ENCODE data around the gene CYB561D1.
A peak's percentile ranks its signal among the peaks of the same experiment; 100 is the strongest.

Gene CYB561D1

GRCh38 chr1:109466452-109467300, 27.2 kb upstream of the CYB561D1 start, which contains the start of gene SYPL2 (continued):
- TF ChIP-seq, protein P1, sequence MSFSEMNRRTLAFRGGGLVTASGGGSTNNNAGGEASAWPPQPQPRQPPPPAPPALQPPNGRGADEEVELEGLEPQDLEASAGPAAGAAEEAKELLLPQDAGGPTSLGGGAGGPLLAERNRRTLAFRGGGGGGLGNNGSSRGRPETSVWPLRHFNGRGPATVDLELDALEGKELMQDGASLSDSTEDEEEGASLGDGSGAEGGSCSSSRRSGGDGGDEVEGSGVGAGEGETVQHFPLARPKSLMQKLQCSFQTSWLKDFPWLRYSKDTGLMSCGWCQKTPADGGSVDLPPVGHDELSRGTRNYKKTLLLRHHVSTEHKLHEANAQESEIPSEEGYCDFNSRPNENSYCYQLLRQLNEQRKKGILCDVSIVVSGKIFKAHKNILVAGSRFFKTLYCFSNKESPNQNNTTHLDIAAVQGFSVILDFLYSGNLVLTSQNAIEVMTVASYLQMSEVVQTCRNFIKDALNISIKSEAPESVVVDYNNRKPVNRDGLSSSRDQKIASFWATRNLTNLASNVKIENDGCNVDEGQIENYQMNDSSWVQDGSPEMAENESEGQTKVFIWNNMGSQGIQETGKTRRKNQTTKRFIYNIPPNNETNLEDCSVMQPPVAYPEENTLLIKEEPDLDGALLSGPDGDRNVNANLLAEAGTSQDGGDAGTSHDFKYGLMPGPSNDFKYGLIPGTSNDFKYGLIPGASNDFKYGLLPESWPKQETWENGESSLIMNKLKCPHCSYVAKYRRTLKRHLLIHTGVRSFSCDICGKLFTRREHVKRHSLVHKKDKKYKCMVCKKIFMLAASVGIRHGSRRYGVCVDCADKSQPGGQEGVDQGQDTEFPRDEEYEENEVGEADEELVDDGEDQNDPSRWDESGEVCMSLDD (tag by site-specific recombination; IDR thresholded peaks at IDR 0.05): 0 out of 2 replicates have a peak, but pooled peaks have one; percentile 5
- TF ChIP-seq ZNF433 (tag by site-specific recombination; IDR thresholded peaks at IDR 0.05; ENCODE audit: low read depth) (no peak), ZNF366 (tag by site-specific recombination; conservative IDR thresholded peaks at IDR 0.05) (peak; percentile 87), ZBTB6 (tag by site-specific recombination; IDR thresholded peaks at IDR 0.05) (0 out of 2 replicates have a peak, but pooled peaks have one; percentile 19), ZFHX2 (tag by site-specific recombination; conservative IDR thresholded peaks at IDR 0.05) (peak; percentile 70), ZFP69B (tag by site-specific recombination; IDR thresholded peaks at IDR 0.05) (0 out of 2 replicates have a peak, but pooled peaks have one; percentile 11), ZNF777 (tag by site-specific recombination; IDR thresholded peaks at IDR 0.05; ENCODE audit: borderline replicate concordance) (peak; percentile 33; the same call in 1 of the 2 replicates), ZBTB17 (tag by site-specific recombination; IDR thresholded peaks at IDR 0.05) (0 out of 2 replicates have a peak, but pooled peaks have one; percentile 25), ZIC2 (tag by site-specific recombination; IDR thresholded peaks at IDR 0.05) (peak; percentile 90), ZEB2 (tag by site-specific recombination; IDR thresholded peaks at IDR 0.05) (0 out of 2 replicates have a peak, but pooled peaks have one; percentile 61), REPIN1 (tag by site-specific recombination; IDR thresholded peaks at IDR 0.05; ENCODE audit: low read depth) (no peak), GFI1B (tag by site-specific recombination; IDR thresholded peaks at IDR 0.05) (no peak), ZBTB26 (tag by site-specific recombination; optimal IDR thresholded peaks at IDR 0.05) (peak; percentile 73), SP2 (tag by site-specific recombination; IDR thresholded peaks at IDR 0.05) (peak; percentile 61), ZBTB1 (tag by site-specific recombination; IDR thresholded peaks at IDR 0.05) (no peak), FEZF1 (tag by site-specific recombination; IDR thresholded peaks at IDR 0.05) (no peak), OVOL3 (tag by site-specific recombination; IDR thresholded peaks at IDR 0.05) (no peak), ZXDB (tag by site-specific recombination; IDR thresholded peaks at IDR 0.05) (peak; percentile 50; the same call in 1 of the 2 replicates), SETDB1 (IDR thresholded peaks at IDR 0.05; ENCODE audit: insufficient read length, low read length) (no peak), ZNF621 (tag by site-specific recombination; IDR thresholded peaks at IDR 0.05) (no peak), ZNF585B (tag by site-specific recombination; IDR thresholded peaks at IDR 0.05) (no peak), ZNF76 (tag by site-specific recombination; IDR thresholded peaks at IDR 0.05; ENCODE audit: borderline replicate concordance, low read depth) (peak; percentile 42; the same call in 1 of the 2 replicates), SP7 (tag by site-specific recombination; IDR thresholded peaks at IDR 0.05) (peak; percentile 16; the same call in 1 of the 2 replicates), ZNF335 (tag by site-specific recombination; conservative IDR thresholded peaks at IDR 0.05) (peak; percentile 73), KLF10 (tag by site-specific recombination; IDR thresholded peaks at IDR 0.05) (peak; percentile 56; the same call in 1 of the 2 replicates), ZNF398 (tag by site-specific recombination; IDR thresholded peaks at IDR 0.05) (peak; percentile 92), ZNF394 (tag by site-specific recombination; IDR thresholded peaks at IDR 0.05; ENCODE audit: borderline replicate concordance) (no peak)
- TF ChIP-seq, protein P2, sequence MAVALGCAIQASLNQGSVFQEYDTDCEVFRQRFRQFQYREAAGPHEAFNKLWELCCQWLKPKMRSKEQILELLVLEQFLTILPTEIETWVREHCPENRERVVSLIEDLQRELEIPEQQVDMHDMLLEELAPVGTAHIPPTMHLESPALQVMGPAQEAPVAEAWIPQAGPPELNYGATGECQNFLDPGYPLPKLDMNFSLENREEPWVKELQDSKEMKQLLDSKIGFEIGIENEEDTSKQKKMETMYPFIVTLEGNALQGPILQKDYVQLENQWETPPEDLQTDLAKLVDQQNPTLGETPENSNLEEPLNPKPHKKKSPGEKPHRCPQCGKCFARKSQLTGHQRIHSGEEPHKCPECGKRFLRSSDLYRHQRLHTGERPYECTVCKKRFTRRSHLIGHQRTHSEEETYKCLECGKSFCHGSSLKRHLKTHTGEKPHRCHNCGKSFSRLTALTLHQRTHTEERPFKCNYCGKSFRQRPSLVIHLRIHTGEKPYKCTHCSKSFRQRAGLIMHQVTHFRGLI (tag by site-specific recombination; IDR thresholded peaks at IDR 0.05): peak; percentile 62
- TF ChIP-seq, protein P3, sequence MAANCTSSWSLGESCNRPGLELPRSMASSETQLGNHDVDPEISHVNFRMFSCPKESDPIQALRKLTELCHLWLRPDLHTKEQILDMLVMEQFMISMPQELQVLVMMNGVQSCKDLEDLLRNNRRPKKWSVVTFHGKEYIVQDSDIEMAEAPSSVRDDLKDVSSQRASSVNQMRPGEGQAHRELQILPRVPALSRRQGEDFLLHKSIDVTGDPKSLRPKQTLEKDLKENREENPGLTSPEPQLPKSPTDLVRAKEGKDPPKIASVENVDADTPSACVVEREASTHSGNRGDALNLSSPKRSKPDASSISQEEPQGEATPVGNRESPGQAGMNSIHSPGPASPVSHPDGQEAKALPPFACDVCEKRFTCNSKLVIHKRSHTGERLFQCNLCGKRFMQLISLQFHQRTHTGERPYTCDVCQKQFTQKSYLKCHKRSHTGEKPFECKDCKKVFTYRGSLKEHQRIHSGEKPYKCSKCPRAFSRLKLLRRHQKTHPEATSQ (tag by site-specific recombination; IDR thresholded peaks at IDR 0.05): 0 out of 2 replicates have a peak, but pooled peaks have one; percentile 20

All from HEK293 (cell line).